Activated T-helper 17 cell treated with anti-CD3 and anti-CD28 coated beads, Interleukin-2, amount 50 U/mL, for 72 hours (primary cell): ENCODE data around the gene LSM14A. TPM values are rescaled to one million over a fixed set of nuclear protein-coding genes. Genes with fewer than 3 reads are reported as not detected.
A peak's percentile ranks its signal among the peaks of the same experiment; 100 is the strongest.

Experiments
- ATAC-seq: fragments of 150-1000 bp; cut with Tn5 transposase; replicated peaks from 2 replicates; pipeline ENCODE4 v1.10.0; 2021; ENCODE audit warnings: mild to moderate bottlenecking, moderate library complexity
- H3K27ac Mint-ChIP-seq: one replicate; pipeline ENCODE4 v1.8.0; 2022; ENCODE audit warnings: mixed read lengths
- H3K27me3 Mint-ChIP-seq: one replicate; pipeline ENCODE4 v1.8.0; 2022; ENCODE audit warnings: mixed read lengths
- H3K36me3 Mint-ChIP-seq: one replicate; pipeline ENCODE4 v1.8.0; 2022; ENCODE audit warnings: low read depth, mild to moderate bottlenecking, mixed read lengths
- H3K4me1 Mint-ChIP-seq: one replicate; pipeline ENCODE4 v1.8.0; 2022; ENCODE audit warnings: mixed read lengths
- H3K4me3 Mint-ChIP-seq: one replicate; pipeline ENCODE4 v1.8.0; 2022; ENCODE audit warnings: mild to moderate bottlenecking, mixed read lengths
- H3K9me3 Mint-ChIP-seq: one replicate; pipeline ENCODE4 v1.8.0; 2022; ENCODE audit warnings: mixed read lengths
- total RNA-seq, 2 donors: library from RNA; stranded (reverse); gene quantifications; one replicate each; pipeline ENCODE4 v1.2.3, GENCODE V29; 2022

Gene LSM14A
- total RNA-seq, 2 donors from 2014 or later, result 88.5 to 105 TPM

DNA sequence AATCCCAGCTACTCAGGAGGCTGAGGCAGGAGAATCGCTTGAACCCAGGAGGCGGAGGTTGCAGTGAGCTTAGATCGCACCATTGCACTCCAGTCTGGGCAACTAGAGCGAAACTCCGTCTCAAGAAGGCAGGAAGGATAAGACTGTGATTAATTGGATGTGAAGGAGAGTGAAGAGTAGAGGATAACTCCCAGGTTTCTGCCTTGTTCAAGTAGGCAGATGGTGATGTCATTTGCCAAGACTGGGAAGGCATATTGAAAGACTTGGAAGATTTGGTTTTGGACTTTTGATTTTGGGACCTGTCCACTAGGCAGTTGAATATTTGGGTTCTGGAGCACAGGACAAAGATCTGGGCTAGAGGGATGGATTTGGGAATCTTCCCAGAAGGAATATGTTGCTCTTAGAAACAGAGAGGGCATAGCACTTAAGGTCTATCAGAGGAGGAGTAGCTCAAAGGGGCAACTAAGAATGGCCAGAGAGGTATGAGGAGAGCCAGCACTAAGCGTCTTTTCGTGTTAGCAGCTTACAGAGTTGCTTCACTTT lies 102.1 kb downstream of the LSM14A start:
- Mint-ChIP-seq H3K9me3 (no peaks in the 10 kb centered on the region), H3K27ac (no peak overlapping the region), H3K36me3 (peaks cover 22% of the 10 kb centered on the region), H3K4me1 (peaks cover 49% of the 10 kb centered on the region), H3K4me3 (no peak overlapping the region), H3K27me3 (no peaks in the 10 kb centered on the region)
- no peak for ATAC-seq

DNA sequence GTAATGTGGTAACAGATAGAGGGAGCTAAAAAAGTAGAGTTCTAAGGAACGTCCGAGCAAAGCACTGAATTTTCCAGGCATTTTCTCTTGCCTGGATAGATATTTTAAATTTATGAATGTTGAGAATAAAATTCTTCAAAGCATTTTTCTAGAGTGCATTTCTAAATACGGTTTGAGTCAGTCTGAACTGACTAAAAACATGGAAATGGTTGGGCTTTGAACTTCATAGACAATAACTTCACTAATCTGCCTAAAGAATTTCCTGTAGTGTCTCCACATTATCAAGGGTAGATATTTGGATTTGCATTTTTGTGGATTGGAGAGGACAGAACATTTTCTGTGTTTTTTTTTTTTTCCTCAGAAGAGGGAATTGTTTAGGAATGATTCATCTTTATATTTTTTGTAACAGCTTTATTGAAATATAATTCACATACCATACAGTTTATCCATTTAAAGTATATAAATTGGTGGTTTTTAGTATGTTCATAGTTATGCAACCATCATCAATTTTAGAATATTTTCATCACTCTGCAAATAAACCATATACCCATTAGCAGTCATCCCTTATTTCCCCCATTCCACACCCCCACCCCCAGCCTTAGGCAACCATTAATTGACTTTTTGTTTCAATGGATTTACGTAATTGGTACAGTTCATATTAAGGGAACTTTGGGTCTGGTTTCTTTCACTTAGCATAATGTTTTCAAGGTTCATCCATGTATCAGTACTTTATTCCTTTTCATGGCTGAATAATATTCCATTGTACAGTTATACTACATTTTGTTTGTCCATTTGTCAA lies 102.7 kb downstream of the LSM14A start:
- H3K27me3 Mint-ChIP-seq, result no peaks in the 10 kb centered on the region
- peaks cover 18% of the 10 kb centered on the region for H3K36me3 Mint-ChIP-seq
- peaks cover 43% of the 10 kb centered on the region for H3K4me1 Mint-ChIP-seq
- H3K9me3 Mint-ChIP-seq, result no peaks in the 10 kb centered on the region
- no peak for ATAC-seq
- H3K27ac Mint-ChIP-seq, result no peak overlapping the region
- H3K4me3 Mint-ChIP-seq, result no peak overlapping the region

DNA sequence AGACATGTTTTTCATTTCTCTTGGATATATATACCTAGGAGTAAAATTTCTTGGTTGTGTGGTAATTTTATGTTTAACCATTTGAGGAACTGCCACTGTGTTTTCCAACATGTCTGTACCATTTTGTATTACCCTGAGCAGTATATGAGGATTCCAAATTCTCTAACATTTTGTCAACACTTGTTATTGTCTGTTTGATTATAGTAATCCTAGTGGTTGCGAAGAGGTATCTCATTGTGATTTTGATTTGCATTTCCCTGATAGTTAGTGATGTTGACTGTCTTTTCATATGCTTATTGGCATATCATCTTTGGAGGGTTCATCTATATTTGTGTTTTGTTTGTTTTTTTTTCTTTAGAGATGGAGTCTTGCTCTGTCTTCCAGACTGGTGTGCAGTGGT lies 103.4 kb downstream of the LSM14A start:
- Mint-ChIP-seq H3K36me3 (peaks cover 11% of the 10 kb centered on the region), H3K4me3 (no peak overlapping the region), H3K4me1 (peaks cover 36% of the 10 kb centered on the region), H3K27ac (no peak overlapping the region), H3K9me3 (no peaks in the 10 kb centered on the region), H3K27me3 (no peaks in the 10 kb centered on the region)
- no peak for ATAC-seq

DNA sequence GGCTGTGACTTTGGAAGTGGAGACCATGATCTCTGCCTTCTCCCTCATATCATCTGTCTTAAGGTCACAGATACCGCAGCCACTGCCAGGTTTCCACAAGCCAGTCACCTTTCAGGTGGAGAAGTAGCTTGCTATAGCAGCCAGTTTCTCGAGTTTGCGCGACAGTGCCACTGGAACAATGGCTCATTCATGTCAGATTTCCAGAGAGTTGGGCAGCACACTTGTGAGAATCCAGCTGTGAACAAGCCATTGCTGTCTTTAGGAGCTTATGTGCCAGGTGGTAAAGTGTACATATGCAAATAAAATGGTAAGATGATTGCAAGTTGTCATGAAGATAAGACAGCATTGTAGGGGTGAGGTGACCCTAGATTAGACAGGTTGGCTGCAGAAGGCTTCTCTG lies 104.3 kb downstream of the LSM14A start:
- H3K4me3 Mint-ChIP-seq, result peak overlapping the region; percentile 2
- H3K4me1 Mint-ChIP-seq, result peaks cover 34% of the 10 kb centered on the region
- no peak for ATAC-seq
- H3K27ac Mint-ChIP-seq, result no peak overlapping the region
- peaks cover 16% of the 10 kb centered on the region for H3K36me3 Mint-ChIP-seq
- no peaks in the 10 kb centered on the region for H3K27me3 Mint-ChIP-seq
- H3K9me3 Mint-ChIP-seq, result no peaks in the 10 kb centered on the region

DNA sequence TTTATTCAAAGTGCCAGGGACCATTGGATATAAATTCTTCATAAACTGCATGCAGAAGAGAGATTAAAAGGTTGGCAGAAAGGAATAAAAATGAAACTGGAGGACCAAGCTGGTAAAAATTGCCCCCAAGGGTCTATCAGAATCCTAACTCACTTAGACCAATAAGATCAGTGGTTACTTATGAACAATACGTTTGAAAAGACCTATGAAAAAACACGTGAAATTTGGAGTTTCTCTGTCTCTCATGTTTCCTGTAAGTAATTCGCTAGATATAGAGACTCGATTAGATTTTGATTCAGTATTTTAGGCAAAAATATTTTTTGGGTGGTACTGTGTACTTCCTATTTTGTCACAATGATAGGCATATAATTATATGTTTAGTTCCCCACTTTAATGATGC lies 104.9 kb downstream of the LSM14A start:
- peak overlapping the region; percentile 2 for H3K4me3 Mint-ChIP-seq
- H3K27ac Mint-ChIP-seq, result no peak overlapping the region
- H3K36me3 Mint-ChIP-seq, result peaks cover 22% of the 10 kb centered on the region
- H3K4me1 Mint-ChIP-seq, result peaks cover 30% of the 10 kb centered on the region
- ATAC-seq, result no peak
- no peaks in the 10 kb centered on the region for H3K27me3 Mint-ChIP-seq
- H3K9me3 Mint-ChIP-seq, result no peaks in the 10 kb centered on the region

DNA sequence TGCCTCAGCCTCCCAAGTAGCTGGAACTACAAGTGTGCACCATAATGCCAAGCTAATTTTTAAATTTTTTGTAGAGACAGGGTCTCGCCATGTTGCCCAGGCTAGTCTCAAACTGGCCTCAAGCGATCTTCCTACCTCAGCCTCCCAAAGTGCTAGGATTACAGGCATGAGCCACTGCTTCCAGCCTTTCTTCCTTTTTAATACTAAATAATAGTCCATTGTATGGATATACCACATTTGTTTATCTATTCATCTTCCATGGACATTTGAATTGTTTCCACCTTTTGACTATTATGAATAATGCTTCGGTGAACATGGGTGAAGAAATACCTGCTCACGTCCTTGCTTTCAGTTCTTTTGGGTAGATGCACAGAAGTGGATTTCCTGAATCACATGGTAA lies 106.5 kb downstream of the LSM14A start:
- Mint-ChIP-seq H3K9me3 (no peaks in the 10 kb centered on the region), H3K27ac (no peak overlapping the region), H3K27me3 (no peaks in the 10 kb centered on the region), H3K36me3 (peaks cover 26% of the 10 kb centered on the region), H3K4me3 (no peak overlapping the region), H3K4me1 (peaks cover 34% of the 10 kb centered on the region)
- no peak for ATAC-seq

Other genes starting within 250 kb of the LSM14A start
- 10 to 100 TPM; 13.6 to 22.2 TPM for gene GARRE1, start 82.0 kb downstream of the LSM14A start, total RNA-seq
- gene GPI, start 192.7 kb downstream of the LSM14A start, total RNA-seq, result 1,000 to 10,000 TPM in 1 of 2 donors, 100 to 1,000 TPM in 1; 862 to 1,104 TPM
- 10 to 100 TPM; 11.9 to 30.4 TPM for gene PDCD2L, start 231.9 kb downstream of the LSM14A start, total RNA-seq